HepG2 (cell line): ENCODE data around the gene CENPB. TPM values are rescaled to one million over a fixed set of nuclear protein-coding genes. Genes with fewer than 3 reads are reported as not detected.

Experiments
- ETV5 ChIP-seq: IDR thresholded peaks from 2 replicates; pipeline ENCODE4 v1.6.1; 2018; ENCODE audit warnings: missing biosample characterization, missing genetic modification reagents, inconsistent platforms, borderline replicate concordance
- KAT8 ChIP-seq: IDR thresholded peaks from 2 replicates; pipeline ENCODE4 v1.6.1; 2016; ENCODE audit warnings: missing genetic modification reagents, missing compliant biosample characterization
- POLR2AphosphoS2 ChIP-seq: IDR thresholded peaks from 2 replicates; pipeline ENCODE4 v1.6.1; 2011; ENCODE audit warnings: low read depth, low read length, improper control_type of control experiment
- SRSF9 ChIP-seq: fragments of 200-400 bp; formaldehyde crosslinking; IDR thresholded peaks from 2 replicates; pipeline ENCODE4 v1.6.1; 2018; ENCODE audit warnings: borderline replicate concordance, mild to moderate bottlenecking, low read depth, low read length; ENCODE audit not compliant: insufficient read depth, poor library complexity, severe bottlenecking
- TSC22D2 ChIP-seq: sonication (generic); formaldehyde crosslinking; IDR thresholded peaks from 2 replicates; pipeline ENCODE4 v1.5.1; 2020; ENCODE audit warnings: missing genetic modification reagents, mild to moderate bottlenecking, borderline replicate concordance
- USF2 ChIP-seq, 2 experiments: sonication (generic) in 1 of 2; formaldehyde crosslinking in 1 of 2; IDR thresholded peaks; 2 replicates each; pipeline versions ENCODE4 v1.5.1 to v1.6.1; 2011 to 2020; ENCODE audit warnings: borderline replicate concordance in 1 of 2, low read depth in 1 of 2, low read length in 1 of 2, mild to moderate bottlenecking in 1 of 2, missing genetic modification reagents in 1 of 2, moderate library complexity in 1 of 2
- ZBTB2 ChIP-seq: sonication (generic); formaldehyde crosslinking; IDR thresholded peaks from 2 replicates; pipeline ENCODE4 v1.8.0; 2022; ENCODE audit warnings: low read depth, missing genetic modification reagents
- ZBTB34 ChIP-seq: sonication (generic); formaldehyde crosslinking; IDR thresholded peaks from 2 replicates; pipeline ENCODE4 v1.8.0; 2022; ENCODE audit warnings: mild to moderate bottlenecking, missing genetic modification reagents
- ZIK1 ChIP-seq: sonication (generic); formaldehyde crosslinking; IDR thresholded peaks from 2 replicates; pipeline ENCODE4 v1.5.0; 2020; ENCODE audit warnings: mild to moderate bottlenecking, low read depth, missing genetic modification reagents, borderline replicate concordance
- ZNF775 ChIP-seq: sonication (generic); formaldehyde crosslinking; IDR thresholded peaks from 2 replicates; pipeline ENCODE4 v1.4.0; 2020; ENCODE audit warnings: missing genetic modification reagents, mild to moderate bottlenecking, moderate library complexity, borderline replicate concordance
- ZNF792 ChIP-seq: IDR thresholded peaks from 2 replicates; pipeline ENCODE4 v1.6.1; 2016
- polyA plus RNA-seq, 8 experiments: library from polyadenylated mRNA; depleted of rRNA in 3 of 8; stranded (reverse) in 7 of 8; unstranded in 1 of 8; fragments of >200 nt; fragmentation: Illumina TruSeq in 4 of 8; extraction: Trizol in 4 of 8; gene quantifications; 2 replicates each; pipeline versions ENCODE4 v1.2.1 to v1.2.3, GENCODE V29; 2011 to 2016; ENCODE audit warnings: low read depth in 4 of 8, missing spikeins in 1 of 8, mixed read lengths in 1 of 8; ENCODE audit not compliant: insufficient read depth in 1 of 8
- total RNA-seq, 5 experiments: library from RNA; depleted of rRNA; stranded (reverse); fragments of >200 nt; fragmentation: Illumina TruSeq; extraction: Trizol; gene quantifications; 2 replicates each; pipeline ENCODE4 v1.2.3, GENCODE V29; 2016; ENCODE audit warnings: low read depth in 1 of 5
- TF ChIP-seq, protein P1 (sequence below): sonication (generic); formaldehyde crosslinking; IDR thresholded peaks from 2 replicates; pipeline ENCODE4 v1.4.0; 2020; ENCODE audit warnings: missing genetic modification reagents
- TF ChIP-seq, protein P2 (sequence below): sonication (generic); formaldehyde crosslinking; IDR thresholded peaks from 2 replicates; pipeline ENCODE4 v1.4.0; 2020; ENCODE audit warnings: missing genetic modification reagents, borderline replicate concordance

Gene CENPB
- total and polyA plus RNA-seq, 2 of the 13 experiments (the other 11 are each of a cell fraction or from before 2014, with no cell fraction given) = 10.4 to 54.5 TPM

- TF ChIP-seq SRSF9 = no peak
- peak; percentile 69; the same call in 1 of the 2 replicates for TF ChIP-seq ZNF792 (CRISPR knock-in tag)
- no peak for TF ChIP-seq ETV5 (CRISPR knock-in tag)
- TF ChIP-seq POLR2AphosphoS2 = no peak
- no peak for TF ChIP-seq ZNF775 (CRISPR knock-in tag)
- no peak for TF ChIP-seq USF2 (IDR thresholded peaks at IDR 0.05; ENCODE audit: low read depth, low read length)
- no peak for TF ChIP-seq USF2 (CRISPR knock-in tag; IDR thresholded peaks at IDR 0.05; ENCODE audit: borderline replicate concordance)
- TF ChIP-seq ZBTB2 = no peak
- no peak for TF ChIP-seq TSC22D2 (CRISPR knock-in tag)
- TF ChIP-seq, protein P1, sequence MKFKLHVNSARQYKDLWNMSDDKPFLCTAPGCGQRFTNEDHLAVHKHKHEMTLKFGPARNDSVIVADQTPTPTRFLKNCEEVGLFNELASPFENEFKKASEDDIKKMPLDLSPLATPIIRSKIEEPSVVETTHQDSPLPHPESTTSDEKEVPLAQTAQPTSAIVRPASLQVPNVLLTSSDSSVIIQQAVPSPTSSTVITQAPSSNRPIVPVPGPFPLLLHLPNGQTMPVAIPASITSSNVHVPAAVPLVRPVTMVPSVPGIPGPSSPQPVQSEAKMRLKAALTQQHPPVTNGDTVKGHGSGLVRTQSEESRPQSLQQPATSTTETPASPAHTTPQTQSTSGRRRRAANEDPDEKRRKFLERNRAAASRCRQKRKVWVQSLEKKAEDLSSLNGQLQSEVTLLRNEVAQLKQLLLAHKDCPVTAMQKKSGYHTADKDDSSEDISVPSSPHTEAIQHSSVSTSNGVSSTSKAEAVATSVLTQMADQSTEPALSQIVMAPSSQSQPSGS (CRISPR knock-in tag) = no peak; the same call in 1 of the 2 replicates
- no peak for TF ChIP-seq ZIK1 (CRISPR knock-in tag)
- TF ChIP-seq, protein P2, sequence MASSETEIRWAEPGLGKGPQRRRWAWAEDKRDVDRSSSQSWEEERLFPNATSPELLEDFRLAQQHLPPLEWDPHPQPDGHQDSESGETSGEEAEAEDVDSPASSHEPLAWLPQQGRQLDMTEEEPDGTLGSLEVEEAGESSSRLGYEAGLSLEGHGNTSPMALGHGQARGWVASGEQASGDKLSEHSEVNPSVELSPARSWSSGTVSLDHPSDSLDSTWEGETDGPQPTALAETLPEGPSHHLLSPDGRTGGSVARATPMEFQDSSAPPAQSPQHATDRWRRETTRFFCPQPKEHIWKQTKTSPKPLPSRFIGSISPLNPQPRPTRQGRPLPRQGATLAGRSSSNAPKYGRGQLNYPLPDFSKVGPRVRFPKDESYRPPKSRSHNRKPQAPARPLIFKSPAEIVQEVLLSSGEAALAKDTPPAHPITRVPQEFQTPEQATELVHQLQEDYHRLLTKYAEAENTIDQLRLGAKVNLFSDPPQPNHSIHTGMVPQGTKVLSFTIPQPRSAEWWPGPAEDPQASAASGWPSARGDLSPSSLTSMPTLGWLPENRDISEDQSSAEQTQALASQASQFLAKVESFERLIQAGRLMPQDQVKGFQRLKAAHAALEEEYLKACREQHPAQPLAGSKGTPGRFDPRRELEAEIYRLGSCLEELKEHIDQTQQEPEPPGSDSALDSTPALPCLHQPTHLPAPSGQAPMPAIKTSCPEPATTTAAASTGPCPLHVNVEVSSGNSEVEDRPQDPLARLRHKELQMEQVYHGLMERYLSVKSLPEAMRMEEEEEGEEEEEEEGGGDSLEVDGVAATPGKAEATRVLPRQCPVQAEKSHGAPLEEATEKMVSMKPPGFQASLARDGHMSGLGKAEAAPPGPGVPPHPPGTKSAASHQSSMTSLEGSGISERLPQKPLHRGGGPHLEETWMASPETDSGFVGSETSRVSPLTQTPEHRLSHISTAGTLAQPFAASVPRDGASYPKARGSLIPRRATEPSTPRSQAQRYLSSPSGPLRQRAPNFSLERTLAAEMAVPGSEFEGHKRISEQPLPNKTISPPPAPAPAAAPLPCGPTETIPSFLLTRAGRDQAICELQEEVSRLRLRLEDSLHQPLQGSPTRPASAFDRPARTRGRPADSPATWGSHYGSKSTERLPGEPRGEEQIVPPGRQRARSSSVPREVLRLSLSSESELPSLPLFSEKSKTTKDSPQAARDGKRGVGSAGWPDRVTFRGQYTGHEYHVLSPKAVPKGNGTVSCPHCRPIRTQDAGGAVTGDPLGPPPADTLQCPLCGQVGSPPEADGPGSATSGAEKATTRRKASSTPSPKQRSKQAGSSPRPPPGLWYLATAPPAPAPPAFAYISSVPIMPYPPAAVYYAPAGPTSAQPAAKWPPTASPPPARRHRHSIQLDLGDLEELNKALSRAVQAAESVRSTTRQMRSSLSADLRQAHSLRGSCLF (CRISPR knock-in tag) = no peak
- TF ChIP-seq ZBTB34 (CRISPR knock-in tag) = 0 out of 2 replicates have a peak, but pooled peaks have one; percentile 63
- TF ChIP-seq KAT8 (CRISPR knock-in tag) = peak; percentile 90
These were observed 5.2 kb downstream of the CENPB start, which contains the start of gene SPEF1 (continued) for GRCh38 chr20:3781153-3781910.
